HepG2 (cell line): Measurements from ENCODE around the gene RUSF1. TPM values are rescaled to one million over a fixed set of nuclear protein-coding genes. Genes with fewer than 3 reads are reported as not detected.

Experiments used
- ARID5B ChIP-seq: IDR thresholded peaks from 2 replicates; pipeline ENCODE4 v1.4.0; 2020; ENCODE audit warnings: mild to moderate bottlenecking, missing genetic modification reagents
- E2F1 ChIP-seq: sonication (generic); formaldehyde crosslinking; IDR thresholded peaks from 2 replicates; pipeline ENCODE4 v1.5.0; 2020; ENCODE audit warnings: missing genetic modification reagents
- HDAC1 ChIP-seq: sonication (generic); formaldehyde crosslinking; IDR thresholded peaks from 2 replicates; pipeline ENCODE4 v1.5.1; 2020; ENCODE audit warnings: mild to moderate bottlenecking, missing genetic modification reagents
- JUND ChIP-seq: sonication (generic); formaldehyde crosslinking; IDR thresholded peaks from 2 replicates; pipeline ENCODE4 v1.8.0; 2022; ENCODE audit warnings: mild to moderate bottlenecking, missing genetic modification reagents
- KLF13 ChIP-seq: sonication (generic); formaldehyde crosslinking; IDR thresholded peaks from 2 replicates; pipeline ENCODE4 v1.4.0; 2020; ENCODE audit warnings: mild to moderate bottlenecking, missing genetic modification reagents
- RERE ChIP-seq: IDR thresholded peaks from 2 replicates; pipeline ENCODE4 v1.6.1; 2016; ENCODE audit warnings: low read depth, missing genetic modification reagents, missing compliant biosample characterization
- SOX5 ChIP-seq: IDR thresholded peaks from 2 replicates; pipeline ENCODE4 v1.6.1; 2016; ENCODE audit warnings: borderline replicate concordance
- TBP ChIP-seq: sonication (generic); formaldehyde crosslinking; IDR thresholded peaks from 2 replicates; pipeline ENCODE4 v1.5.0; 2020; ENCODE audit warnings: missing genetic modification reagents
- TFDP1 ChIP-seq: IDR thresholded peaks from 2 replicates; pipeline ENCODE4 v1.6.1; 2016; ENCODE audit warnings: missing compliant biosample characterization, missing genetic modification reagents, borderline replicate concordance
- TSC22D2 ChIP-seq: sonication (generic); formaldehyde crosslinking; IDR thresholded peaks from 2 replicates; pipeline ENCODE4 v1.5.1; 2020; ENCODE audit warnings: missing genetic modification reagents, mild to moderate bottlenecking, borderline replicate concordance
- ZNF44 ChIP-seq: sonication (generic); formaldehyde crosslinking; IDR thresholded peaks from 2 replicates; pipeline ENCODE4 v1.5.1; 2020; ENCODE audit warnings: mild to moderate bottlenecking, missing genetic modification reagents
- ZNF740 ChIP-seq: sonication (generic); formaldehyde crosslinking; IDR thresholded peaks from 2 replicates; pipeline ENCODE4 v1.4.0; 2020; ENCODE audit warnings: missing genetic modification reagents
- ZNF777 ChIP-seq: sonication (generic); formaldehyde crosslinking; IDR thresholded peaks from 2 replicates; pipeline ENCODE4 v1.4.0; 2020; ENCODE audit warnings: missing genetic modification reagents
- ZNF782 ChIP-seq: sonication (generic); formaldehyde crosslinking; IDR thresholded peaks from 2 replicates; pipeline ENCODE4 v1.4.0; 2020; ENCODE audit warnings: missing genetic modification reagents, mild to moderate bottlenecking, borderline replicate concordance
- polyA plus RNA-seq, 8 experiments: library from polyadenylated mRNA; depleted of rRNA in 3 of 8; stranded (reverse) in 7 of 8; unstranded in 1 of 8; fragments of >200 nt; fragmentation: Illumina TruSeq in 4 of 8; extraction: Trizol in 4 of 8; gene quantifications; 2 replicates each; pipeline versions ENCODE4 v1.2.1 to v1.2.3, GENCODE V29; 2011 to 2016; ENCODE audit warnings: low read depth in 4 of 8, missing spikeins in 1 of 8, mixed read lengths in 1 of 8; ENCODE audit not compliant: insufficient read depth in 1 of 8
- total RNA-seq, 5 experiments: library from RNA; depleted of rRNA; stranded (reverse); fragments of >200 nt; fragmentation: Illumina TruSeq; extraction: Trizol; gene quantifications; 2 replicates each; pipeline ENCODE4 v1.2.3, GENCODE V29; 2016; ENCODE audit warnings: low read depth in 1 of 5

The RUSF1 gene
- total and polyA plus RNA-seq, 2 of the 13 experiments (the other 11 are each of a cell fraction or from before 2014, with no cell fraction given), result 40.8 to 50.2 TPM

- TF ChIP-seq RERE (peak; percentile 42; the same call in 1 of the 2 replicates), ZNF777 (peak; percentile 82; the same call in 1 of the 2 replicates), SOX5 (CRISPR knock-in tag) (peak; percentile 50), TSC22D2 (peak; percentile 25; the same call in 1 of the 2 replicates), ZNF44 (CRISPR knock-in tag) (peak; percentile 74), E2F1 (CRISPR knock-in tag) (peak; percentile 49; the same call in 1 of the 2 replicates), JUND (no peak; the same call in 1 of the 2 replicates), ARID5B (CRISPR knock-in tag) (peak; percentile 68; the same call in 1 of the 2 replicates), ZNF782 (CRISPR knock-in tag) (peak; percentile 73), TBP (CRISPR knock-in tag) (peak; percentile 57; the same call in 1 of the 2 replicates), KLF13 (CRISPR knock-in tag) (no peak; the same call in 1 of the 2 replicates), HDAC1 (peak; percentile 78), ZNF740 (CRISPR knock-in tag) (0 out of 2 replicates have a peak, but pooled peaks have one; percentile 34), TFDP1 (CRISPR knock-in tag) (peak; percentile 67)
These were observed 30.7 kb downstream of the RUSF1 start (continued) for GRCh38 chr16:31477220-31478216.
